HCT116 (cell line): Measurements from ENCODE around the gene NSMF. TPM values are rescaled to one million over a fixed set of nuclear protein-coding genes. Genes with fewer than 3 reads are reported as not detected.

ENCODE experiments used
- ATAC-seq: fragments of 200-7000 bp; cut with Tn5 transposase; 2 replicates; pipeline ENCODE4 v1.9.1; 2020; ENCODE audit warnings: mild to moderate bottlenecking, moderate library complexity
- BruUV-seq: library from RNA; stranded (reverse); fragments of 400-500 nt; replicated peaks from 2 replicates; lab custom pipeline; 2021; lab: Mats Ljungman, UMichigan
- CTCF ChIA-PET: fragments of 300-600 bp; sonication (Branson Sonifier 250); formaldehyde crosslinking; loops from one replicate; lab custom pipeline; 2021; ENCODE audit warnings: antibody characterized with exemption; lab: Charles Lee
- POLR2A ChIA-PET: fragments of 300-600, 350-600 bp; sonication (Branson Sonifier 250); formaldehyde crosslinking; loops from one replicate; lab custom pipeline; 2021; ENCODE audit warnings: antibody characterized with exemption; lab: Charles Lee
- RAD21 ChIA-PET, 2 experiments: fragments of 300-600 bp; sonication (Branson Sonifier 250); formaldehyde crosslinking; loops; one replicate each; lab custom pipeline; 2023; ENCODE audit warnings: low total read pairs in 2 of 2; ENCODE audit not compliant: uncharacterized antibody in 2 of 2, unreplicated experiment in 2 of 2, low non-redundant PET in 1 of 2; lab: Charles Lee
- DNase-seq: peaks from one replicate; pipeline ENCODE4 v3.0.0-alpha.2; 2010; ENCODE audit warnings: low read depth, low spot score
- H2AFZ ChIP-seq: fragments of 200-600 bp; shearing (Covaris generic), sonication (generic); 2 replicates; pipeline ENCODE4 v1.6.1; 2017; ENCODE audit warnings: low read depth, mixed run types, mixed read lengths, antibody characterized with exemption, low read length; ENCODE audit not compliant: poor library complexity, severe bottlenecking
- H3K27ac ChIP-seq: 2 replicates; pipeline ENCODE4 v1.5.1; 2012; ENCODE audit warnings: low read depth, low read length
- H3K27me3 ChIP-seq: fragments of 200-600 bp; sonication (generic); 2 replicates; pipeline ENCODE4 v1.6.1; 2016; ENCODE audit warnings: mixed run types, low read length, mixed read lengths; ENCODE audit not compliant: insufficient read depth
- H3K36me3 ChIP-seq, 2 experiments: fragments of 200-500 bp in 1 of 2; fragments of 200-600 bp in 1 of 2; sonication (Bioruptor generic) in 1 of 2; sonication (generic) in 1 of 2; 2 replicates each; pipeline versions ENCODE4 v1.5.1 to v1.6.1; 2014 to 2016; ENCODE audit warnings: low read length in 2 of 2, inconsistent platforms in 1 of 2, mixed read lengths in 1 of 2, mixed run types in 1 of 2; ENCODE audit not compliant: insufficient read depth in 2 of 2, control insufficient read depth in 1 of 2
- H3K4me1 ChIP-seq, 2 experiments: fragments of 200-600 bp in 1 of 2; sonication (generic) in 1 of 2; 2 replicates each; pipeline versions ENCODE4 v1.5.1 to v1.6.1; 2012 to 2017; ENCODE audit warnings: low read length in 2 of 2, inconsistent platforms in 1 of 2, mild to moderate bottlenecking in 1 of 2, mixed read lengths in 1 of 2, mixed run types in 1 of 2, moderate library complexity in 1 of 2; ENCODE audit not compliant: insufficient read depth in 2 of 2, control insufficient read depth in 1 of 2
- H3K4me2 ChIP-seq: fragments of 200-600 bp; sonication (generic); 2 replicates; pipeline ENCODE4 v1.6.1; 2017; ENCODE audit warnings: mixed run types, low read length, mixed read lengths
- H3K4me3 ChIP-seq, 2 experiments: fragments of 200-600 bp in 1 of 2; sonication (generic) in 1 of 2; replicated peaks in 1 of 2; 2 replicates each; pipeline ENCODE4 v1.5.1; 2011 to 2016; ENCODE audit warnings: low read length in 2 of 2, control low read depth in 1 of 2, low read depth in 1 of 2, mild to moderate bottlenecking in 1 of 2, mixed read lengths in 1 of 2, mixed run types in 1 of 2
- H3K79me2 ChIP-seq: fragments of 200-600 bp; sonication (generic); 2 replicates; pipeline ENCODE4 v1.6.1; 2017; ENCODE audit warnings: mild to moderate bottlenecking, mixed run types, low read length, moderate library complexity, mixed read lengths; ENCODE audit not compliant: insufficient read depth
- H3K9ac ChIP-seq: fragments of 200-600 bp; sonication (generic); 2 replicates; pipeline ENCODE4 v1.6.1; 2016; ENCODE audit warnings: low read length, mixed read lengths
- H3K9me2 ChIP-seq: fragments of 200-600 bp; sonication (generic), shearing (Covaris generic); 2 replicates; pipeline ENCODE4 v1.6.1; 2017; ENCODE audit warnings: mixed run types, mild to moderate bottlenecking, moderate library complexity; ENCODE audit not compliant: insufficient read depth
- H3K9me3 ChIP-seq, 2 experiments: fragments of 200-500 bp in 1 of 2; fragments of 200-600 bp in 1 of 2; sonication (Bioruptor generic) in 1 of 2; sonication (generic) in 1 of 2; 2 replicates each; pipeline ENCODE4 v1.6.1; 2014 to 2017; ENCODE audit warnings: low read length in 2 of 2, mixed read lengths in 2 of 2, inconsistent platforms in 1 of 2, low read depth in 1 of 2, mild to moderate bottlenecking in 1 of 2, mixed run types in 1 of 2, moderate library complexity in 1 of 2; ENCODE audit not compliant: control insufficient read depth in 1 of 2, insufficient read depth in 1 of 2
- H4K20me1 ChIP-seq: fragments of 200-600 bp; sonication (generic), shearing (Covaris generic); 2 replicates; pipeline ENCODE4 v1.6.1; 2017; ENCODE audit warnings: mixed run types, mild to moderate bottlenecking, moderate library complexity; ENCODE audit not compliant: insufficient read depth
- EZH2 ChIP-seq: fragments of 200-600 bp; sonication (generic); IDR thresholded peaks from 2 replicates; pipeline ENCODE4 v1.6.1; 2017; ENCODE audit warnings: antibody characterized with exemption, mixed run types
- FOSL1 ChIP-seq: IDR thresholded peaks from 2 replicates; pipeline ENCODE4 v1.6.1; 2012; ENCODE audit warnings: low read depth
- JUND ChIP-seq: IDR thresholded peaks from 2 replicates; pipeline ENCODE4 v1.6.1; 2012
- POLR2A ChIP-seq: IDR thresholded peaks from 2 replicates; pipeline ENCODE4 v1.7.0; 2011; ENCODE audit warnings: borderline replicate concordance; ENCODE audit not compliant: insufficient read depth, insufficient read length; ENCODE audit errors: extremely low read depth
- POLR2AphosphoS5 ChIP-seq: IDR thresholded peaks from 2 replicates; pipeline ENCODE4 v1.6.1; 2011; ENCODE audit warnings: mild to moderate bottlenecking, low read depth, low read length, moderate library complexity
- RAD21 ChIP-seq: IDR thresholded peaks from 2 replicates; pipeline ENCODE4 v1.6.1; 2012; ENCODE audit warnings: low read depth, mild to moderate bottlenecking
- SIN3A ChIP-seq: IDR thresholded peaks from 2 replicates; pipeline ENCODE4 v1.6.1; 2012; ENCODE audit warnings: low read depth
- SP1 ChIP-seq: IDR thresholded peaks from 2 replicates; pipeline ENCODE4 v1.6.1; 2012; ENCODE audit warnings: low read depth
- SRF ChIP-seq: IDR thresholded peaks from 2 replicates; pipeline ENCODE4 v1.6.1; 2012; ENCODE audit warnings: low read depth
- YY1 ChIP-seq: IDR thresholded peaks from 2 replicates; pipeline ENCODE4 v1.6.1; 2011; ENCODE audit warnings: low read length, low read depth, moderate library complexity, mild to moderate bottlenecking; ENCODE audit not compliant: insufficient replicate concordance; ENCODE audit errors: extremely low read depth
- ZFX ChIP-seq: fragments of 450-650 bp; IDR thresholded peaks from 2 replicates; pipeline ENCODE4 v1.6.1; 2017
- ZNF274 ChIP-seq: fragments of 200-500 bp; sonication (Bioruptor generic); IDR thresholded peaks from 2 replicates; pipeline ENCODE4 v1.6.1; 2014; ENCODE audit warnings: mild to moderate bottlenecking, low read depth, low read length, inconsistent platforms
- intact Hi-C: fragments of 100-400 bp; cut with micrococcal nuclease; formaldehyde crosslinking; loops from 2 replicates; pipeline ENCODE4 v1.10.0; 2022
- total RNA-seq: library from RNA; stranded (reverse); gene quantifications from one replicate; pipeline ENCODE4 v1.2.1, GENCODE V29; 2021; ENCODE audit not compliant: unreplicated experiment
- TF ChIP-seq, protein P1 (sequence below): IDR thresholded peaks from 2 replicates; pipeline ENCODE4 v1.6.1; 2012
- TF ChIP-seq, protein P2 (sequence below): IDR thresholded peaks from 2 replicates; pipeline ENCODE4 v1.6.1; 2012; ENCODE audit warnings: low read depth
- TF ChIP-seq, protein P3 (sequence below): IDR thresholded peaks from 2 replicates; pipeline ENCODE4 v1.6.1; 2011; ENCODE audit warnings: mild to moderate bottlenecking, low read length, moderate library complexity; ENCODE audit not compliant: insufficient replicate concordance; ENCODE audit errors: extremely low read depth

The NSMF gene
- total RNA-seq, 1 experiment from 2014 or later: 81.9 TPM

DNA sequence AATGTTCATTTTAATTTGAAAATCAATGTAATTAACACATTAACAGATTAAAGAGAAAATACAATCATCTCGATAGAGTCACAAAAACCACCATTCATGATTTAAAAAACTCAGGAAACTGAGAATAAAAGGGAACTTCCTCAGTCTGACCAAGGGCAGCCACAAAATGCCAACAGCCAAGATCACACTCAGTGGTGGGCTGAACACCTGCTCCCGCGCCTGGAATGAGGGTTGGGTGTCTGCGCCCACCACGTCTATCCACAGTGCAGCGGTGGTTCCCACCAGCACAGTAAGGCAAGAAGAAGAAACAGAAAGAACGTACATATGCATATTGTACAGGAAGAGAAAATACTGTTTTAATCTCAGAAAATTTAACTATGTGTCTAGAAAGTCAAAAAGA lies 11.7 kb upstream of the NSMF start:
- TF ChIP-seq POLR2AphosphoS5 (no peak), EZH2 (no peak), ZNF274 (no peak), POLR2A (no peak), SRF (no peak), YY1 (no peak), FOSL1 (no peak), JUND (no peak), RAD21 (no peak), ZFX (no peak), SIN3A (no peak)
- TF ChIP-seq, protein P1, sequence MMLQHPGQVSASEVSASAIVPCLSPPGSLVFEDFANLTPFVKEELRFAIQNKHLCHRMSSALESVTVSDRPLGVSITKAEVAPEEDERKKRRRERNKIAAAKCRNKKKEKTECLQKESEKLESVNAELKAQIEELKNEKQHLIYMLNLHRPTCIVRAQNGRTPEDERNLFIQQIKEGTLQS: no peak
- Histone ChIP-seq H3K4me3 (no peak overlapping the region), H3K27ac (no peak overlapping the region), H3K27me3 (no peaks in the 10 kb centered on the region), H4K20me1 (no peaks in the 10 kb centered on the region), H3K9me2 (no peaks in the 10 kb centered on the region), H3K9me3 (peaks cover 5% of the 10 kb centered on the region in 2 experiments; a peak in 3 of 4 replicates), H3K4me1 (no peaks in the 10 kb centered on the region), H3K36me3 (no peaks in the 10 kb centered on the region), H3K79me2 (no peaks in the 10 kb centered on the region), H3K4me2 (no peak overlapping the region), H2AFZ (no peak overlapping the region), H3K9ac (no peak overlapping the region)
- ChIA-PET CTCF (no interaction called here), POLR2A (no interaction called here), RAD21 (no interaction called here)
- no TSS peak for BruUV-seq
- intact Hi-C loops: no loop called here
- ATAC-seq (no peak), DNase-seq (no peak)

DNA sequence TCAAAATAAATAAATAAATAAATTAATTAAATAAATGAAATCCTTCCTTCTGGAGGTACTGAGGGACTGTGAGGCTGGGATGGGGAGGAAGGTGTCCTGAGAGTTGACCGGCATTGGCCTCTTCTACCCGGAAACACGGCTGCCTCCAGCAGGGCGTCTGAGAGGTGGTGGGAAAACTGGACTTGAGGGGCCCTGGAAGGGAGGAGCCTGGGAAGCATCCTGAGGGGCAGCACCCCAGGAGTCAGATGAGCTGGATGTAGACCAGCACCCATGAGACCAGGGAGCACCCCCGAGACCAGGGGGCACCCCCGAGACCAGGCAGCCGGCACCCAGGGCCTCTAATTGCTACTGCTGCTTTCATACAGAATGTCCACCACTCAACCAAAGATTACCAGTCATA lies 8.8 kb upstream of the NSMF start:
- Histone ChIP-seq H4K20me1 (no peaks in the 10 kb centered on the region), H3K27ac (no peak overlapping the region), H3K9me2 (no peaks in the 10 kb centered on the region), H3K36me3 (no peaks in the 10 kb centered on the region), H3K27me3 (no peaks in the 10 kb centered on the region), H3K4me3 (no peak overlapping the region), H3K9ac (no peak overlapping the region), H3K4me2 (no peak overlapping the region), H3K79me2 (no peaks in the 10 kb centered on the region), H2AFZ (no peak overlapping the region), H3K4me1 (no peaks in the 10 kb centered on the region), H3K9me3 (peaks cover 0 to under 1% of the 10 kb centered on the region in 2 experiments; a peak in 1 of 4 replicates)
- RAD21 ChIA-PET: no interaction called here
- POLR2A ChIA-PET: no interaction called here
- intact Hi-C loops: no loop called here
- DNase-seq: no peak
- no peak for ATAC-seq
- CTCF ChIA-PET: no interaction called here
- no TSS peak for BruUV-seq
- TF ChIP-seq POLR2AphosphoS5 (no peak), RAD21 (no peak), ZNF274 (no peak), FOSL1 (no peak), ZFX (no peak), EZH2 (no peak), SP1 (no peak), SIN3A (no peak), POLR2A (no peak)
- TF ChIP-seq, protein P1: no peak
- TF ChIP-seq, protein P2, sequence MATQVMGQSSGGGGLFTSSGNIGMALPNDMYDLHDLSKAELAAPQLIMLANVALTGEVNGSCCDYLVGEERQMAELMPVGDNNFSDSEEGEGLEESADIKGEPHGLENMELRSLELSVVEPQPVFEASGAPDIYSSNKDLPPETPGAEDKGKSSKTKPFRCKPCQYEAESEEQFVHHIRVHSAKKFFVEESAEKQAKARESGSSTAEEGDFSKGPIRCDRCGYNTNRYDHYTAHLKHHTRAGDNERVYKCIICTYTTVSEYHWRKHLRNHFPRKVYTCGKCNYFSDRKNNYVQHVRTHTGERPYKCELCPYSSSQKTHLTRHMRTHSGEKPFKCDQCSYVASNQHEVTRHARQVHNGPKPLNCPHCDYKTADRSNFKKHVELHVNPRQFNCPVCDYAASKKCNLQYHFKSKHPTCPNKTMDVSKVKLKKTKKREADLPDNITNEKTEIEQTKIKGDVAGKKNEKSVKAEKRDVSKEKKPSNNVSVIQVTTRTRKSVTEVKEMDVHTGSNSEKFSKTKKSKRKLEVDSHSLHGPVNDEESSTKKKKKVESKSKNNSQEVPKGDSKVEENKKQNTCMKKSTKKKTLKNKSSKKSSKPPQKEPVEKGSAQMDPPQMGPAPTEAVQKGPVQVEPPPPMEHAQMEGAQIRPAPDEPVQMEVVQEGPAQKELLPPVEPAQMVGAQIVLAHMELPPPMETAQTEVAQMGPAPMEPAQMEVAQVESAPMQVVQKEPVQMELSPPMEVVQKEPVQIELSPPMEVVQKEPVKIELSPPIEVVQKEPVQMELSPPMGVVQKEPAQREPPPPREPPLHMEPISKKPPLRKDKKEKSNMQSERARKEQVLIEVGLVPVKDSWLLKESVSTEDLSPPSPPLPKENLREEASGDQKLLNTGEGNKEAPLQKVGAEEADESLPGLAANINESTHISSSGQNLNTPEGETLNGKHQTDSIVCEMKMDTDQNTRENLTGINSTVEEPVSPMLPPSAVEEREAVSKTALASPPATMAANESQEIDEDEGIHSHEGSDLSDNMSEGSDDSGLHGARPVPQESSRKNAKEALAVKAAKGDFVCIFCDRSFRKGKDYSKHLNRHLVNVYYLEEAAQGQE: no peak
- TF ChIP-seq, protein P3, sequence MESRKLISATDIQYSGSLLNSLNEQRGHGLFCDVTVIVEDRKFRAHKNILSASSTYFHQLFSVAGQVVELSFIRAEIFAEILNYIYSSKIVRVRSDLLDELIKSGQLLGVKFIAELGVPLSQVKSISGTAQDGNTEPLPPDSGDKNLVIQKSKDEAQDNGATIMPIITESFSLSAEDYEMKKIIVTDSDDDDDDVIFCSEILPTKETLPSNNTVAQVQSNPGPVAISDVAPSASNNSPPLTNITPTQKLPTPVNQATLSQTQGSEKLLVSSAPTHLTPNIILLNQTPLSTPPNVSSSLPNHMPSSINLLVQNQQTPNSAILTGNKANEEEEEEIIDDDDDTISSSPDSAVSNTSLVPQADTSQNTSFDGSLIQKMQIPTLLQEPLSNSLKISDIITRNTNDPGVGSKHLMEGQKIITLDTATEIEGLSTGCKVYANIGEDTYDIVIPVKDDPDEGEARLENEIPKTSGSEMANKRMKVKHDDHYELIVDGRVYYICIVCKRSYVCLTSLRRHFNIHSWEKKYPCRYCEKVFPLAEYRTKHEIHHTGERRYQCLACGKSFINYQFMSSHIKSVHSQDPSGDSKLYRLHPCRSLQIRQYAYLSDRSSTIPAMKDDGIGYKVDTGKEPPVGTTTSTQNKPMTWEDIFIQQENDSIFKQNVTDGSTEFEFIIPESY: no peak
